Upper lobe of left lung (tissue), 4 donors: ENCODE data around the gene DNAAF1.

ENCODE experiments used
- POLR2AphosphoS5 ChIP-seq, 2 donors: sonication (generic); formaldehyde crosslinking; IDR thresholded peaks; one replicate each; pipeline ENCODE4 v1.5.1; 2017; ENCODE audit warnings: antibody characterized with exemption in 2 of 2
- TF ChIP-seq, protein P1 (sequence below), 6 experiments: fragments of 450-650 bp in 4 of 6; fragments of 200-600 bp in 2 of 6; sonication (generic) in 2 of 6; IDR thresholded peaks; one replicate each; pipeline ENCODE4 v1.5.1; 2016 to 2019; ENCODE audit warnings: antibody characterized with exemption in 6 of 6

- TF ChIP-seq, protein P1, sequence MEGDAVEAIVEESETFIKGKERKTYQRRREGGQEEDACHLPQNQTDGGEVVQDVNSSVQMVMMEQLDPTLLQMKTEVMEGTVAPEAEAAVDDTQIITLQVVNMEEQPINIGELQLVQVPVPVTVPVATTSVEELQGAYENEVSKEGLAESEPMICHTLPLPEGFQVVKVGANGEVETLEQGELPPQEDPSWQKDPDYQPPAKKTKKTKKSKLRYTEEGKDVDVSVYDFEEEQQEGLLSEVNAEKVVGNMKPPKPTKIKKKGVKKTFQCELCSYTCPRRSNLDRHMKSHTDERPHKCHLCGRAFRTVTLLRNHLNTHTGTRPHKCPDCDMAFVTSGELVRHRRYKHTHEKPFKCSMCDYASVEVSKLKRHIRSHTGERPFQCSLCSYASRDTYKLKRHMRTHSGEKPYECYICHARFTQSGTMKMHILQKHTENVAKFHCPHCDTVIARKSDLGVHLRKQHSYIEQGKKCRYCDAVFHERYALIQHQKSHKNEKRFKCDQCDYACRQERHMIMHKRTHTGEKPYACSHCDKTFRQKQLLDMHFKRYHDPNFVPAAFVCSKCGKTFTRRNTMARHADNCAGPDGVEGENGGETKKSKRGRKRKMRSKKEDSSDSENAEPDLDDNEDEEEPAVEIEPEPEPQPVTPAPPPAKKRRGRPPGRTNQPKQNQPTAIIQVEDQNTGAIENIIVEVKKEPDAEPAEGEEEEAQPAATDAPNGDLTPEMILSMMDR (IDR thresholded peaks at IDR 0.05), result no peak
- TF ChIP-seq POLR2AphosphoS5 (IDR thresholded peaks at IDR 0.05), result no peak
Measured at GRCh38 chr16:84161801-84162200, 16.7 kb downstream of the DNAAF1 start.
